Measurements from ENCODE around the gene DDA1. TPM values are rescaled to one million over a fixed set of nuclear protein-coding genes. Genes with fewer than 3 reads are reported as not detected.

Gene DDA1
- total and polyA plus RNA-seq, 4 donors = 21.4 to 71.0 (median 28.7) TPM

GRCh38 chr19:17325133-17325532 lies 15.8 kb downstream of the DDA1 start:
- H3K36me3 ChIP-seq (ENCODE audit: control insufficient read depth in 1 of 2, insufficient read depth in 2 of 2, low read length in 1 of 2) = no peaks in the 10 kb centered on the region
- H3K9me3 ChIP-seq (ENCODE audit: control insufficient read depth, low read length) = no peaks in the 10 kb centered on the region

GRCh38 chr19:17325881-17326594 lies 16.7 kb downstream of the DDA1 start:
- H3K36me3 ChIP-seq (ENCODE audit: control insufficient read depth in 1 of 2, insufficient read depth in 2 of 2, low read length in 1 of 2) = no peaks in the 10 kb centered on the region
- H3K27me3 ChIP-seq (ENCODE audit: control insufficient read depth in 1 of 2, insufficient read depth in 2 of 2, low read length in 1 of 2) = no peaks in the 10 kb centered on the region
- DNase-seq (peak; percentile 85 to 87), ATAC-seq (ENCODE audit: low FRiP score) (peak; percentile 42)
- no peak overlapping the region for H3K27ac ChIP-seq (ENCODE audit: low read depth in 1 of 2, low read length in 2 of 2)
- H3K4me1 ChIP-seq (ENCODE audit: control insufficient read depth in 1 of 2, insufficient read depth in 2 of 2, low read length in 2 of 2) = no peaks in the 10 kb centered on the region
- 28% methylated on average over 17 of the region's 17 CpGs for WGBS, 2 donors
- intact Hi-C loops (cut with DNase I) = no loop called here
- H3K4me3 ChIP-seq (ENCODE audit: low read length in 2 of 2) = no peak overlapping the region
- no peaks in the 10 kb centered on the region for H3K9me3 ChIP-seq (ENCODE audit: control insufficient read depth, low read length)

More at GRCh38 chr19:17325133-17325532, 15.8 kb downstream of the DDA1 start:
- DNase-seq (no peak), ATAC-seq (ENCODE audit: low FRiP score) (no peak)
- Histone ChIP-seq H3K27ac (ENCODE audit: low read depth in 1 of 2, low read length in 2 of 2) (no peak overlapping the region), H3K4me1 (ENCODE audit: control insufficient read depth in 1 of 2, insufficient read depth in 2 of 2, low read length in 2 of 2) (no peaks in the 10 kb centered on the region), H3K4me3 (ENCODE audit: low read length in 2 of 2) (no peak overlapping the region), H3K27me3 (ENCODE audit: control insufficient read depth in 1 of 2, insufficient read depth in 2 of 2, low read length in 1 of 2) (no peaks in the 10 kb centered on the region)
- WGBS, 2 donors = 97% methylated on average over 20 of the region's 20 CpGs
- intact Hi-C loops (cut with DNase I) = no loop called here

GRCh38 chr19:17326595-17326966 lies 17.2 kb downstream of the DDA1 start:
- 77 to 83% methylated on average over 11 of the region's 11 CpGs for WGBS, 2 donors
- Histone ChIP-seq H3K4me1 (ENCODE audit: control insufficient read depth in 1 of 2, insufficient read depth in 2 of 2, low read length in 2 of 2) (no peaks in the 10 kb centered on the region), H3K36me3 (ENCODE audit: control insufficient read depth in 1 of 2, insufficient read depth in 2 of 2, low read length in 1 of 2) (no peaks in the 10 kb centered on the region), H3K27me3 (ENCODE audit: control insufficient read depth in 1 of 2, insufficient read depth in 2 of 2, low read length in 1 of 2) (no peaks in the 10 kb centered on the region), H3K27ac (ENCODE audit: low read depth in 1 of 2, low read length in 2 of 2) (no peak overlapping the region), H3K9me3 (ENCODE audit: control insufficient read depth, low read length) (no peaks in the 10 kb centered on the region), H3K4me3 (ENCODE audit: low read length in 2 of 2) (no peak overlapping the region)
- DNase-seq = no peak
- no peak for ATAC-seq (ENCODE audit: low FRiP score)
- intact Hi-C loops (cut with DNase I) = no loop called here

- Histone ChIP-seq H3K27ac (ENCODE audit: low read depth in 1 of 2, low read length in 2 of 2) (no peak overlapping the region), H3K36me3 (ENCODE audit: control insufficient read depth in 1 of 2, insufficient read depth in 2 of 2, low read length in 1 of 2) (no peaks in the 10 kb centered on the region), H3K9me3 (ENCODE audit: control insufficient read depth, low read length) (no peaks in the 10 kb centered on the region), H3K4me3 (ENCODE audit: low read length in 2 of 2) (no peak overlapping the region), H3K27me3 (ENCODE audit: control insufficient read depth in 1 of 2, insufficient read depth in 2 of 2, low read length in 1 of 2) (no peaks in the 10 kb centered on the region), H3K4me1 (ENCODE audit: control insufficient read depth in 1 of 2, insufficient read depth in 2 of 2, low read length in 2 of 2) (no peaks in the 10 kb centered on the region)
- intact Hi-C loops (cut with DNase I) = no loop called here
- ATAC-seq (ENCODE audit: low FRiP score) (no peak), DNase-seq (no peak)
- WGBS, 2 donors = 94 to 96% methylated on average over 25 to 27 of the region's 27 CpGs
Observed at GRCh38 chr19:17327068-17327653, 17.8 kb downstream of the DDA1 start.

DNA sequence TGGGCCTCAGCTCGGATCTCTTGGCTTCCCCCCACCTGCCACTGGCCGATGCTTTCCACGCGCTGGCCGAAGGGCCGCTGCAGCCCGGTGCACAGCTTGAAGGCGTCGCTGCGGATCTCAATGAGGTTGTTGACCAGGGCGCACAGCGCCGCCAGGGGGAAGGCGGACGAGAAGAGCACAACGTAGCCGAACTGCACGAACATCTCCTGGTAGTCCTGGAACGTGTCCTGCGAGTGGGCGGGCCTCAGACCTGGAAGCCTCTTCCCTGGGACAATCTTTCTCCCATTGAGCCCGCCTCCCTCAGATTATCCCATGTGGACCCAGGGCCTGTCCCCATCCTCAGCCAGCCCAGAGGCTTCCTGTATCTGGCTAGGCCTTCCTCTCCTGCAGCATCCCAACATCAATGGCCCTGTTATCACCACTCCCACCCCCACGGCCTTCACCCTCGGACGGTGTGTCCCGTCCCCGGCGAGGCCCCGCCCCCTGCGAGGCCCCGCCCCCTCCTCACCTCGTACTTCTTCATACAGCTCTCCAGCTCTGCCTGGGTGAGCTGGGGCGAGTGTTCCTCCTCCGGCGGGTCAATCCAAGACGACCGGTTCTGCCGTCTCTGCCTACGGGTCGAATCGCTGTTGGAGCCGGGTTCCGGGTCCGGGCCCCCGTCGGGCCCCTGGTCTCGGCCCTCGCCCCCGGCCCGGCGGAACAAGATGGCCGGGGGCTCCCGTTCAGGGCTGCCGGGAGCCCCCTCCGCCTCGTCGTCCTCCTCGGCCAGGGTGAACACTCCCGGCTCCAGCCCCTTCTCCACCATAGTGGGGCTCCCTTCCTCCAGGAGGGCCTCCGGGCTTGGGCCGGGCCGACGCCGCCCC lies 18.5 kb downstream of the DDA1 start:
- ATAC-seq (ENCODE audit: low FRiP score) (no peak), DNase-seq (no peak)
- Histone ChIP-seq H3K27ac (ENCODE audit: low read depth in 1 of 2, low read length in 2 of 2) (no peak overlapping the region), H3K36me3 (ENCODE audit: control insufficient read depth in 1 of 2, insufficient read depth in 2 of 2, low read length in 1 of 2) (no peaks in the 10 kb centered on the region), H3K27me3 (ENCODE audit: control insufficient read depth in 1 of 2, insufficient read depth in 2 of 2, low read length in 1 of 2) (no peaks in the 10 kb centered on the region), H3K4me3 (ENCODE audit: low read length in 2 of 2) (no peak overlapping the region), H3K4me1 (ENCODE audit: control insufficient read depth in 1 of 2, insufficient read depth in 2 of 2, low read length in 2 of 2) (no peaks in the 10 kb centered on the region), H3K9me3 (ENCODE audit: control insufficient read depth, low read length) (no peaks in the 10 kb centered on the region)
- 66 to 68% methylated on average over 57 to 64 of the region's 64 CpGs for WGBS, 2 donors
- intact Hi-C loops (cut with DNase I) = no loop called here

GRCh38 chr19:17328517-17329365 lies 19.4 kb downstream of the DDA1 start:
- H3K27me3 ChIP-seq (ENCODE audit: control insufficient read depth in 1 of 2, insufficient read depth in 2 of 2, low read length in 1 of 2) = no peaks in the 10 kb centered on the region
- no peaks in the 10 kb centered on the region for H3K9me3 ChIP-seq (ENCODE audit: control insufficient read depth, low read length)
- ATAC-seq (ENCODE audit: low FRiP score) (no peak), DNase-seq (no peak)
- intact Hi-C loops (cut with DNase I) = no loop called here
- no peaks in the 10 kb centered on the region for H3K4me1 ChIP-seq (ENCODE audit: control insufficient read depth in 1 of 2, insufficient read depth in 2 of 2, low read length in 2 of 2)
- no peak overlapping the region for H3K4me3 ChIP-seq (ENCODE audit: low read length in 2 of 2)
- no peak overlapping the region for H3K27ac ChIP-seq (ENCODE audit: low read depth in 1 of 2, low read length in 2 of 2)
- WGBS, 2 donors = 58 to 65% methylated on average over 74 to 94 of the region's 94 CpGs
- H3K36me3 ChIP-seq (ENCODE audit: control insufficient read depth in 1 of 2, insufficient read depth in 2 of 2, low read length in 1 of 2) = no peaks in the 10 kb centered on the region

DNA sequence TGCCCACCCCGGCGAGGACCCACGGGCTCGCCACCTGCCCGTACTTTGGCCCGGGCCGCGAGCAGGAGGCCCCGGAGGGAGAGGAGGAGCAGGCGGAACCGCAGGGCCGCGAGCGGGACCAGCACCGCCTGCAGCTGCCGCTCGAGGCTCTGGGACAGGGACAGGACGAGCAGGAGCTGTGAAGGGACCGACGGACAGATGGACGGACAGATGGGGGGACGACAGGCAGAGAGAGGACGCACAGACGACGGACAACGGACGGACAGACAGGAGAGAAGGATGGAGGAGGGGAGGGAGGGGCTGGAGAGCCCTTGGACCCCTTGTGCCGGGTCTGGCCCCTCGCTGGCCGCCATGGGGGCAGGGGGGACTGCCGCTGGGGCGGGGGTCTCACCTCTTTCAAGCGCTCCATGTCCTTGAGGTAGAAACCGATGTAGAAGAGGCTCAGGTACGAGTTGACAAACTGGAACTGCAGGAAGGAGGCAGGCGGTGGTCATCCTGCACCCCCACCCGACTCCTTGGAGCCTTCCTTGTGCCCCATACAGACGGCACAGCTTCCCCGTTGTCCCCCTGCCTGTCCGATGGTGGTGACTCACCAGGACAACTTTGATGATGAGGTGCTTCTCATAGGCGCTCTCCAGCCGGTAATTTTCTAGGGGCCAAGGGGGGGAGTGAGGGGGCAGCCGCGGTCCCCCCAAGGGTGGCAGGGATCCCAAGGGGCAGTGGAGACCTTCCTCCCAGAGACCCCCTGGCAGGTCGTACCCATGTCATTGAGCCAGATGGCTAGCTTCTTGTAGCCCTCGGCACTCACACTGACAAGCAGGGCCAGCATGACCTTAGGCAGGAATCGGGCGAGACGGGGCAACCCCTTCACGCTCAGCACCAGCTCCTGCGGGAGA lies 20.3 kb downstream of the DDA1 start:
- Histone ChIP-seq H3K27ac (ENCODE audit: low read depth in 1 of 2, low read length in 2 of 2) (no peak overlapping the region), H3K9me3 (ENCODE audit: control insufficient read depth, low read length) (no peaks in the 10 kb centered on the region), H3K4me1 (ENCODE audit: control insufficient read depth in 1 of 2, insufficient read depth in 2 of 2, low read length in 2 of 2) (no peaks in the 10 kb centered on the region), H3K27me3 (ENCODE audit: control insufficient read depth in 1 of 2, insufficient read depth in 2 of 2, low read length in 1 of 2) (no peaks in the 10 kb centered on the region), H3K36me3 (ENCODE audit: control insufficient read depth in 1 of 2, insufficient read depth in 2 of 2, low read length in 1 of 2) (no peaks in the 10 kb centered on the region), H3K4me3 (ENCODE audit: low read length in 2 of 2) (no peak overlapping the region)
- intact Hi-C loops (cut with DNase I) = no loop called here
- ATAC-seq (ENCODE audit: low FRiP score) (no peak), DNase-seq (no peak)
- 84% methylated on average over 51 of the region's 51 CpGs for WGBS, 2 donors

Data from aorta (tissue), 5 donors.